ENCODE data around the gene OR2L8.

Gene OR2L8

DNA sequence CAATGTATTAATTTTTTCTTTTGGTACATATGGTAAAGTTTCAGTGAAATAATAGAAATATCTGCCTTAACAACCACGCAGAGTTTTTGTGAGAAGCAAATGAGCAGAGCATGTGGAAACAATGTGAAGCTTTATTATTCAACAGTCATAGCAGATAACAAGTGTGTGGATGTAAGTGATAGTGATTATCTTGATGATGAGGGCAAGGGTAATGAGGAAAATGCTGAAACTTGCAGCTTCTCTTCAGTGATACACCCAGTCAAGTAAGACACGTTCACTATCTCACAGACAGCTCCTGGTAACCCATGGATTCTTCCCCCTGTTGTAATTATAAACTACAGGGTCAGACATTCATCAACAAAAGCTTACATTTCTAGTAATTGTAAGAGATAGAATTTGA is 50.2 kb downstream of the OR2L8 start:
- no peak for DNase-seq

All from DMS79 treated with DMSO at 0.1 percent for 48 hours (cell line).